Neuronal stem cell (in vitro differentiated cells): Measurements from ENCODE around the gene ASB2.
A peak's percentile ranks its signal among the peaks of the same experiment; 100 is the strongest.

Experiments used
- DNase-seq: peaks from one replicate; pipeline ENCODE4 v3.0.0-alpha.2; 2013; ENCODE audit warnings: low spot score
- H2AFZ ChIP-seq: one replicate; pipeline ENCODE4 v1.6.1; 2013; ENCODE audit warnings: mild to moderate bottlenecking, low read length, inconsistent platforms
- H2AK5ac ChIP-seq: 2 replicates; pipeline ENCODE4 v1.6.1; 2013; ENCODE audit warnings: low read depth, mild to moderate bottlenecking, inconsistent platforms, low read length, moderate library complexity, mixed read lengths
- H2BK120ac ChIP-seq: 2 replicates; pipeline ENCODE4 v1.6.1; 2013; ENCODE audit warnings: low read depth, mild to moderate bottlenecking, inconsistent platforms, low read length, moderate library complexity, mixed read lengths
- H2BK12ac ChIP-seq: one replicate; pipeline ENCODE4 v1.6.1; 2013; ENCODE audit warnings: low read length, inconsistent platforms
- H2BK15ac ChIP-seq: 2 replicates; pipeline ENCODE4 v1.6.1; 2013; ENCODE audit warnings: mild to moderate bottlenecking, low read length, inconsistent platforms, mixed read lengths
- H2BK5ac ChIP-seq: one replicate; pipeline ENCODE4 v1.6.1; 2013; ENCODE audit warnings: inconsistent platforms, mild to moderate bottlenecking, low read length, moderate library complexity
- H3K14ac ChIP-seq: one replicate; pipeline ENCODE4 v1.6.1; 2013; ENCODE audit warnings: low read length, inconsistent platforms
- H3K18ac ChIP-seq: 2 replicates; pipeline ENCODE4 v1.6.1; 2013; ENCODE audit warnings: low read length, inconsistent platforms
- H3K23ac ChIP-seq: 2 replicates; pipeline ENCODE4 v1.6.1; 2013; ENCODE audit warnings: low read depth, mild to moderate bottlenecking, mixed read lengths, low read length, inconsistent platforms; ENCODE audit not compliant: poor library complexity
- H3K27ac ChIP-seq: replicated peaks from 3 replicates; pipeline ENCODE4 v1.5.1; 2013; ENCODE audit warnings: low read length, inconsistent platforms
- H3K27me3 ChIP-seq, 3 experiments: 2 replicates each; pipeline ENCODE4 v1.6.1; 2013; ENCODE audit warnings: low read length in 3 of 3, mild to moderate bottlenecking in 2 of 3, inconsistent platforms in 1 of 3, low read depth in 1 of 3, mixed read lengths in 1 of 3, moderate library complexity in 1 of 3; ENCODE audit not compliant: control insufficient read depth in 3 of 3, insufficient read depth in 3 of 3
- H3K36me3 ChIP-seq, 2 donors: replicated peaks in 1 of 2; 2 replicates each; pipeline ENCODE4 v1.6.1; 2013; ENCODE audit warnings: low read length in 2 of 2; ENCODE audit not compliant: control insufficient read depth in 2 of 2, insufficient read depth in 2 of 2
- H3K4ac ChIP-seq: 2 replicates; pipeline ENCODE4 v1.6.1; 2013; ENCODE audit warnings: inconsistent platforms, mild to moderate bottlenecking, low read length, moderate library complexity
- H3K4me1 ChIP-seq, 2 donors: 1 replicate in 1 of 2; 2 replicates in 1 of 2; pipeline ENCODE4 v1.6.1; 2013; ENCODE audit warnings: low read length in 2 of 2, low read depth in 1 of 2; ENCODE audit not compliant: control insufficient read depth in 2 of 2, insufficient read depth in 1 of 2
- H3K4me2 ChIP-seq: one replicate; pipeline ENCODE4 v1.6.1; 2013; ENCODE audit warnings: mild to moderate bottlenecking, low read length, inconsistent platforms; ENCODE audit not compliant: insufficient read depth, poor library complexity, severe bottlenecking
- H3K4me3 ChIP-seq, 2 donors: 2 replicates each; pipeline ENCODE4 v1.5.1; 2013; ENCODE audit warnings: low read length in 2 of 2, mild to moderate bottlenecking in 2 of 2, inconsistent platforms in 1 of 2, moderate library complexity in 1 of 2
- H3K79me1 ChIP-seq: one replicate; pipeline ENCODE4 v1.6.1; 2013; ENCODE audit warnings: low read depth, mild to moderate bottlenecking, inconsistent platforms, low read length, moderate library complexity
- H3K9ac ChIP-seq: one replicate; pipeline ENCODE4 v1.6.1; 2013; ENCODE audit warnings: mild to moderate bottlenecking, low read depth, low read length, inconsistent platforms; ENCODE audit not compliant: poor library complexity
- H3K9me3 ChIP-seq, 2 donors: replicated peaks in 1 of 2; 2 replicates each; pipeline versions ENCODE3 to v1.6.1; 2013; ENCODE audit warnings: low read length in 2 of 2, mild to moderate bottlenecking in 2 of 2, inconsistent platforms in 1 of 2, low read depth in 1 of 2, mixed read lengths in 1 of 2, moderate library complexity in 1 of 2; ENCODE audit not compliant: control insufficient read depth in 2 of 2, insufficient read depth in 1 of 2
- H4K8ac ChIP-seq: one replicate; pipeline ENCODE4 v1.6.1; 2013; ENCODE audit warnings: low read depth, mild to moderate bottlenecking, inconsistent platforms, low read length, moderate library complexity
- H4K91ac ChIP-seq: one replicate; pipeline ENCODE4 v1.6.1; 2013; ENCODE audit warnings: low read length, low read depth, mild to moderate bottlenecking, inconsistent platforms; ENCODE audit not compliant: poor library complexity
- WGBS, 2 donors: extraction: QIAGEN DNeasy Blood & Tissue Kit; methylation state at CpG; one replicate each; pipeline ENCODE4 v1.1.7; 2013; ENCODE audit warnings: missing lambda C conversion rate in 2 of 2, mixed read lengths in 1 of 2; ENCODE audit not compliant: insufficient read length in 2 of 2, insufficient replicate concordance in 1 of 2; ENCODE audit errors: extremely low coverage in 2 of 2; 5-methylcytosine and 5-hydroxymethylcytosine counted together

The ASB2 gene

DNA sequence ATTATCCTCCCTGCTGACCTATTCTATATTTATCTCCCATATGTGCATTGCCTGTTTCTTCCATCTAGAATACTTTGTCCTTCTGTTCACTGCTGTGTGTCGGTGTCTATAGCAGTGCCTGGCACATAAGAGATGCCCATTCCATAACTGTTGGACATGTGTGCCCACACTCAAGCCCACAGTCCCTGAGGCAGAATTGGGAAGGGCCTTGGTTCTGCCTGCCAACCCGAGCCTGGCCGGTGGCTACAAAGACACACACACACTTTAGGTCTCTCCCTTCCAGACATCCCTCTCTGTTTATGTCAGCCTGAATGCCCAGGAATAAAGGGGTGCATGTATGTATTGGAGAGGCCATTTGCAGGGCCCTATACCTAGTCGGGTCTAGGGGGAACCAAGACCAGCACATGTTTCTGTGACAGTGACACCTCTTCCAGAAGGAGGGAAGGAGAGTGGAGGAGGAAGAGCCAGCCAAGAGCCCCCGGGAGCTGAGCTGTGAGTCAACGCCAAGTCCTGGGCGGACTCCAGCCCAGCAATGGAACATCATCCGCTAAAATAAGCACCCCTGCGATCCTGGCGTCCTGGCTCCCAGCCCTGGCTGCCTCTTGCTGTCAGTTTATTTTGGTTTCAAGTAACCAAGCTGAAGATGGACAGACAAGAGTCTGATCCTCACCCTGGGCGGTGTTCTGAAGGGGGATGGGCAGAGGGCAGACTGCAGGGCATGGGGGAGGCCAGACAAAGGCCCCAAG lies 4.3 kb upstream of the ASB2 start:
- Histone ChIP-seq H3K27ac (no peak overlapping the region), H3K9ac (no peak overlapping the region), H2AK5ac (peak overlapping the region; percentile 13), H3K36me3 (no peaks in the 10 kb centered on the region), H2AFZ (no peak overlapping the region), H3K23ac (peak overlapping the region; percentile 13), H3K18ac (peak overlapping the region; percentile 42), H3K4ac (no peak overlapping the region), H2BK12ac (no peak overlapping the region), H2BK15ac (no peak overlapping the region), H3K9me3 (no peaks in the 10 kb centered on the region), H2BK120ac (no peak overlapping the region), H3K79me1 (no peaks in the 10 kb centered on the region), H3K4me3 (no peak overlapping the region), H4K8ac (no peak overlapping the region), H4K91ac (no peak overlapping the region), H3K4me2 (no peak overlapping the region), H3K27me3 (peaks cover 0 to 4% (median 0%) of the 10 kb centered on the region in 3 experiments), H3K4me1 (peaks cover 0 to 18% of the 10 kb centered on the region in 2 donors), H3K14ac (peak overlapping the region; percentile 2), H2BK5ac (no peak overlapping the region)
- no peak for DNase-seq
- WGBS, 2 donors = no CpG with 5 or more reads among the region's 11 CpGs

DNA sequence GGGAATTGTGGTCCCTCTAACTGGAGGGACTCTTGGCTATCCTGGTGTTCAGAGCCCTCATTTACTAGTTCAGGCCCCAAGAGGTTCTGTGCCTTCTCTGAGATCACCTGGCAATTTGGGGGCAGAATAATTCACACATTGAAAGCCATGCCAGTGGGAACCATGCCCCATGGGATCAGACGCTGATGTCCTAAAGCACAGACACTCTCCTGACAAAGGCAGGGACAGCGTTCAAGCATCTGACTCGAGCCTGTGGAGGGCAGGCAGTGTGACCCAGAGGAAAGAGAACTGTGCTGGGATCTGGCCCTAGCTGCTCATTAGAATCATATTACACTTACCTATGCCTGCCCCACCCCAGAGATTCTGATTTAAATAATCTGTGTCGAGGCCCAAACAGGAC lies 2.4 kb upstream of the ASB2 start:
- WGBS, 2 donors = no CpG with 5 or more reads among the region's 4 CpGs
- H3K4me1 ChIP-seq = peaks cover 0 to 14% of the 10 kb centered on the region in 2 donors
- H3K79me1 ChIP-seq = no peaks in the 10 kb centered on the region
- no peak overlapping the region for H3K27ac ChIP-seq
- H4K8ac ChIP-seq = no peak overlapping the region
- no peak overlapping the region for H2BK5ac ChIP-seq
- H3K9ac ChIP-seq = no peak overlapping the region
- no peak overlapping the region for H3K23ac ChIP-seq
- no peak for DNase-seq
- no peak overlapping the region for H3K4me2 ChIP-seq
- no peak overlapping the region for H3K18ac ChIP-seq
- no peak overlapping the region for H4K91ac ChIP-seq
- no peak overlapping the region for H2BK120ac ChIP-seq
- no peak overlapping the region for H2AK5ac ChIP-seq
- H2AFZ ChIP-seq = no peak overlapping the region
- no peak overlapping the region for H3K4ac ChIP-seq
- H2BK12ac ChIP-seq = no peak overlapping the region
- H2BK15ac ChIP-seq = no peak overlapping the region
- no peak overlapping the region for H3K14ac ChIP-seq
- no peaks in the 10 kb centered on the region for H3K9me3 ChIP-seq
- H3K4me3 ChIP-seq = no peak overlapping the region
- no peaks in the 10 kb centered on the region for H3K36me3 ChIP-seq
- peaks cover 0 to 7% (median 0%) of the 10 kb centered on the region in 3 experiments for H3K27me3 ChIP-seq

DNA sequence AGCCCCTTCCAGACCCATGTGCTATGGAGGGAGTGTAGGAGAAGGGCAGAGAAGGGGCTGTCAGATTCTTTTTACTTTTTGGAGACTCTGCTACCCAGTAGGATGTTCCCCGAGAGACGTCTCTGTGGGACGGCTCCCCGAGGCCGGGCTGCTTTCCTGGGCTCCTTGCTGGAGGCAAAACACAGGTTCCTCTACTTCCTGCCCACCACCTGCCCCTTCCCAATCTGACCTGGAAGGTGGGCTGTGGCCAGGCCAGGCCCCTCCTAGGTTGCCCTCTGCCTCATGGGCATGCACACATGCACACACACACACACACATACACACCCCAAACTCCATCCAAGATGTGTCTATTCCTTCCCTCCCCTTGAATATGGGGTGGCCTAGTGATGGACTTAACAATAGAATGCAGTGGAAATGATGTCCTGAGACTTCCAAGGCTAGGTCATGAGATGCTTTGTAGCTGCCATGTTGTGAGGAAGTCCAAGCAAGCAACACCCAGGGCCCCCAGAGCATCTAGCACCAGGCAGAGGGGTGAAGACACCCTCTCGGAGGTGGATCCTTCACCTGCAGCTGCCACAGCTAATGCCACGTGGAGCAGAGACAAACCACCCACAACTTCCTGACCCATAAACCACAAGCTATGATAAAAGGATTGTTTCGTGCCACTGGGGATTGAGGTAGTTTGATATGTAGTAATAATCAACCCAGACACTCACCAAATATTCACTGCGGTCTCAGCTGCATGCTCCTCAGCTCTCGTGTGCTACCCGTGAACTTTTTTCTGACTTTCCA lies 1.6 kb upstream of the ASB2 start:
- Histone ChIP-seq H2BK15ac (no peak overlapping the region), H3K18ac (peak overlapping the region; percentile 25), H3K4ac (no peak overlapping the region), H4K91ac (no peak overlapping the region), H2BK5ac (no peak overlapping the region), H2BK120ac (no peak overlapping the region), H3K9ac (no peak overlapping the region), H3K27ac (no peak overlapping the region), H3K4me2 (no peak overlapping the region), H3K79me1 (no peaks in the 10 kb centered on the region), H3K14ac (no peak overlapping the region), H2AFZ (no peak overlapping the region), H3K4me1 (peaks cover 0 to 14% of the 10 kb centered on the region in 2 donors), H3K23ac (no peak overlapping the region), H3K4me3 (no peak overlapping the region), H3K9me3 (no peaks in the 10 kb centered on the region), H2BK12ac (no peak overlapping the region), H3K36me3 (no peaks in the 10 kb centered on the region), H4K8ac (no peak overlapping the region), H2AK5ac (no peak overlapping the region), H3K27me3 (peaks cover 0 to 7% (median 0%) of the 10 kb centered on the region in 3 experiments)
- no CpG with 5 or more reads among the region's 11 CpGs for WGBS, 2 donors
- DNase-seq = no peak

DNA sequence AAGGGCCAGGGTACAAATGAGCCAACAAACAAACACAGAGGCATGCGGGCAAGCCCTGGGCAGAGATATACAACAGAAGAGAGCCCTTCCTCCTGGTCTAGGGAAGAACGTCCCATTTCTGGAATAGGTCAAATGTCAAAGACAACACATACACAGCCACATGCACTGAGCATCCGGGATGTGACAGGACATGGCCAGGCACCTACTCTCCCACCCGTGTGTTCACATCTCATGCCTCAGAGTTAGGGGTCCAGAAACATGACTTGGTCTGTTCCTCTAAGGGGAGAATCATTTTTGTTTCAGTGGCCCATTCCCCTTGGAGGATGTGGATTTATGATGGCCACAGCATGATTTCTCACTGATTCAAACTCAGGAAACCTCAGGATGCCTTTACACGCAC lies 801 bp upstream of the ASB2 start:
- H3K14ac ChIP-seq = no peak overlapping the region
- no peak overlapping the region for H3K4me2 ChIP-seq
- no peak overlapping the region for H2BK120ac ChIP-seq
- H2AFZ ChIP-seq = no peak overlapping the region
- H2BK5ac ChIP-seq = no peak overlapping the region
- no peaks in the 10 kb centered on the region for H3K79me1 ChIP-seq
- no peak overlapping the region for H3K4ac ChIP-seq
- H3K27me3 ChIP-seq = peaks cover 0 to 7% (median 0%) of the 10 kb centered on the region in 3 experiments
- no peak overlapping the region for H2AK5ac ChIP-seq
- H3K18ac ChIP-seq = no peak overlapping the region
- no peak overlapping the region for H2BK15ac ChIP-seq
- no peaks in the 10 kb centered on the region for H3K9me3 ChIP-seq
- no peaks in the 10 kb centered on the region for H3K36me3 ChIP-seq
- H3K27ac ChIP-seq = no peak overlapping the region
- no CpG with 5 or more reads among the region's 5 CpGs for WGBS, 2 donors
- no peak overlapping the region for H3K23ac ChIP-seq
- DNase-seq = no peak
- no peak overlapping the region for H4K8ac ChIP-seq
- H3K4me3 ChIP-seq = peak overlapping the region in 1 of 2 donors; percentile 26
- peaks cover 0 to 10% of the 10 kb centered on the region in 2 donors for H3K4me1 ChIP-seq
- no peak overlapping the region for H4K91ac ChIP-seq
- no peak overlapping the region for H2BK12ac ChIP-seq
- no peak overlapping the region for H3K9ac ChIP-seq
